Endothelial cell of hepatic sinusoid (primary cell): Measurements from ENCODE around the gene XRN2.

Experiments
- in situ Hi-C: cut with HindIII; loops from 2 replicates; pipeline ENCODE4 v1.10.0; 2017; ENCODE audit warnings: low sequenced_read_pairs

XRN2 gene, protein sequence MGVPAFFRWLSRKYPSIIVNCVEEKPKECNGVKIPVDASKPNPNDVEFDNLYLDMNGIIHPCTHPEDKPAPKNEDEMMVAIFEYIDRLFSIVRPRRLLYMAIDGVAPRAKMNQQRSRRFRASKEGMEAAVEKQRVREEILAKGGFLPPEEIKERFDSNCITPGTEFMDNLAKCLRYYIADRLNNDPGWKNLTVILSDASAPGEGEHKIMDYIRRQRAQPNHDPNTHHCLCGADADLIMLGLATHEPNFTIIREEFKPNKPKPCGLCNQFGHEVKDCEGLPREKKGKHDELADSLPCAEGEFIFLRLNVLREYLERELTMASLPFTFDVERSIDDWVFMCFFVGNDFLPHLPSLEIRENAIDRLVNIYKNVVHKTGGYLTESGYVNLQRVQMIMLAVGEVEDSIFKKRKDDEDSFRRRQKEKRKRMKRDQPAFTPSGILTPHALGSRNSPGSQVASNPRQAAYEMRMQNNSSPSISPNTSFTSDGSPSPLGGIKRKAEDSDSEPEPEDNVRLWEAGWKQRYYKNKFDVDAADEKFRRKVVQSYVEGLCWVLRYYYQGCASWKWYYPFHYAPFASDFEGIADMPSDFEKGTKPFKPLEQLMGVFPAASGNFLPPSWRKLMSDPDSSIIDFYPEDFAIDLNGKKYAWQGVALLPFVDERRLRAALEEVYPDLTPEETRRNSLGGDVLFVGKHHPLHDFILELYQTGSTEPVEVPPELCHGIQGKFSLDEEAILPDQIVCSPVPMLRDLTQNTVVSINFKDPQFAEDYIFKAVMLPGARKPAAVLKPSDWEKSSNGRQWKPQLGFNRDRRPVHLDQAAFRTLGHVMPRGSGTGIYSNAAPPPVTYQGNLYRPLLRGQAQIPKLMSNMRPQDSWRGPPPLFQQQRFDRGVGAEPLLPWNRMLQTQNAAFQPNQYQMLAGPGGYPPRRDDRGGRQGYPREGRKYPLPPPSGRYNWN

GRCh38 chr20:21303061-21303871 lies at the start of gene XRN2:
Gene XRN2 (plus strand): TSS chr20:21303331. CDS start chr20:21303399, 68 bp downstream.
- in situ Hi-C loops: no loop called here

DNA sequence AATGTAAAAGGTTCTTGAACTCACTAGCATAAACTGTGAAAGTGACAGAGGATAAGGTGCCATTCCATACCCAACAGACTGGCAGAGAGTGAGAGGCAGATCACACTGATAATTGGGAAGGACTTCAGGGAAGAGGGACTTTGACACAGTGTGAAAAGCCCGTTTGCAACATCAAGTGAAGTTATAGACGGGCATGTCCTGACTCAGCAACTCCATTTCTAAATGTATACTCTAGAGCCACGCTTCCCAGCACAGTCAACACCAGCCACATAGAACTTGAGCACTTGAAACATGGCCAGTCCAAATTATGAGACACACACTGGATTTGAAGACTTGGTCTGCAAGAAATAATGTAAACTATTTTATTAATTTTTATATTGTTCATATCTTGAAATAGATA lies 45.9 kb upstream of the XRN2 start:
- in situ Hi-C loops: no loop called here

GRCh38 chr20:21258411-21258810 lies 44.7 kb upstream of the XRN2 start:
- in situ Hi-C loops: no loop called here

- in situ Hi-C loops: no loop called here
Measured at GRCh38 chr20:21259346-21259745, 43.8 kb upstream of the XRN2 start.

DNA sequence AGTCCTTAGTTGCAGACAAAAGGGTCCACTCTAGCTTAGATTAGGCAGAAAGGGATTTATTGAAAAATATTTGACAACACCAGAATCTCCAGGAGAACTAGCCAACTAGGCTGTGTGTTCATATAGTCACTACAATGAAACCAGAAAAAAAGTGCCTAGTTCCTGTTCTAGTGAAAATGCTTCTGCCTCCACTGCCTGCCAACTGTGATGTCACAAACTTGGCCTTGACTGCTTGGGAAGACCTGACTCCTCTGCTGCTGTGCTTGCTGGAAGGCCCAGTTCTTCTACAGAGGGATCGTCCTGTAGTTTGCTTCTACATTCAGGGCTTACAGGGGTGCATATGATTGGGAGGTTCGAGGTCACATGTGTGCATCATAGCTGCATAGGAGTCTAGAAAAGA lies 40.3 kb upstream of the XRN2 start:
- in situ Hi-C loops: no loop called here

GRCh38 chr20:21265261-21266190 lies 37.6 kb upstream of the XRN2 start:
- in situ Hi-C loops: no loop called here

DNA sequence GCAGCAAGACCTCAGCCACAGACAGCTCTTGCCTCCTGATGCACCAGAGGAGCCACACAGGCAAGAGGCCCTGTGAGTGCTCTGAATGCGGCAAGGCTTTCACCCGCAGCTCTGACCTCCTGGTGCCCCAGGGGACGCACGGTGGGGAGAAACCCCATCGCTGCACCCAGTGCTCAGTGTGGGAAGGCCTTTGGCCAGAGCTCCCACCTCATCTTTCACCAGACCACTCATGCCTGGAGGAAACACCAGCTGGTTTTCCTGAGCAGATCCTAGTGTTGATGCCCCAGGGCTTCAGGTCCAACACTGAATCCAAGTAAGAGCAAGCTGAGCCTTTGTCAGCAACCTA lies 37.0 kb upstream of the XRN2 start:
- in situ Hi-C loops: no loop called here

- in situ Hi-C loops: loop anchor here (5.0 kb wide), 1 partner anchor 223 kb away; no protein-coding TSS in a partner anchor
Measured at GRCh38 chr20:21269772-21270171, 33.4 kb upstream of the XRN2 start.

- in situ Hi-C loops: loop anchor here (5.0 kb wide), 1 partner anchor 221 kb away; no protein-coding TSS in a partner anchor
Measured at GRCh38 chr20:21270806-21271205, 32.3 kb upstream of the XRN2 start.

GRCh38 chr20:21272279-21272678 lies 30.9 kb upstream of the XRN2 start:
- in situ Hi-C loops: loop anchor here (5.0 kb wide), 1 partner anchor 220 kb away; no protein-coding TSS in a partner anchor

DNA sequence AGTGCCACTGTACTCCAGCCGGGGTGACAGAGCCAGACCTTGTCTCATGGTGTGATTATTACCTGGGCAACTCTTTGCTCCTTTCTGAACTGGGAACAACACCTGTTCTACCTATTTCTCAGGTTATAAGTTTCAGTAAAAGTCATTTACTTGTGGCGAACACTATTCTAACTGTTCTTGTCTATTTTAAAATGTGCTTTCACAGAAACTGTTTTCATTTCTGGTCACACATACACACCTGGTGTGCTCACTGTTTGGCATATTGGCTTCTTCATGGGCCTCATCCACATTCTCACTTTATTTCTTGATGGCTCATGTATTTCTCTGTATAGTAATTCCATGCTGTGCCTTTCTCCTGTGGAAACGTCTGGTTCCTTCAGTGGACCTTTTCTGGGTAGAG lies 30.5 kb upstream of the XRN2 start:
- in situ Hi-C loops: loop anchor here (5.0 kb wide), 1 partner anchor 220 kb away; no protein-coding TSS in a partner anchor

- in situ Hi-C loops: loop anchor here (5.0 kb wide), 1 partner anchor 218 kb away; no protein-coding TSS in a partner anchor
Measured at GRCh38 chr20:21273755-21274386, 29.3 kb upstream of the XRN2 start.

DNA sequence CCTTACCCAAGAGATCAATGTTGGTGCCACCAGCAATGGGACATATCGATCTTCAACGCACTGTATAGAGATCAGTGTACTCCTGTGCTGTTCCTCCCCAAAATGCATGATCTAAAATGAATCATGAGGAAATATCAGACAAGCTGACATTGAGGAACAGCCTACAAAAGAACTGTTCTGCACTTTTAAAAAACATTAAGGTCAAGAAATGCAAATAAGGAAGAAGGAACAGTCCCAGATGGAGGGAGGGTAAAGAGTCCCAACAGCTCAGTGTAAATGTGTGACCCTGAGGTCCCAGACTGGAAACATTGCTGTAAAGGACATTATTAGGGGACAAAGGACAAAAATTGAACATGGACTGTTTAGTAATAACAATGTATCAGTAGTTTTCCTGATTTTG lies 24.3 kb upstream of the XRN2 start:
- in situ Hi-C loops: loop anchor here (5.0 kb wide), 1 partner anchor 92 kb away; no protein-coding TSS in a partner anchor

DNA sequence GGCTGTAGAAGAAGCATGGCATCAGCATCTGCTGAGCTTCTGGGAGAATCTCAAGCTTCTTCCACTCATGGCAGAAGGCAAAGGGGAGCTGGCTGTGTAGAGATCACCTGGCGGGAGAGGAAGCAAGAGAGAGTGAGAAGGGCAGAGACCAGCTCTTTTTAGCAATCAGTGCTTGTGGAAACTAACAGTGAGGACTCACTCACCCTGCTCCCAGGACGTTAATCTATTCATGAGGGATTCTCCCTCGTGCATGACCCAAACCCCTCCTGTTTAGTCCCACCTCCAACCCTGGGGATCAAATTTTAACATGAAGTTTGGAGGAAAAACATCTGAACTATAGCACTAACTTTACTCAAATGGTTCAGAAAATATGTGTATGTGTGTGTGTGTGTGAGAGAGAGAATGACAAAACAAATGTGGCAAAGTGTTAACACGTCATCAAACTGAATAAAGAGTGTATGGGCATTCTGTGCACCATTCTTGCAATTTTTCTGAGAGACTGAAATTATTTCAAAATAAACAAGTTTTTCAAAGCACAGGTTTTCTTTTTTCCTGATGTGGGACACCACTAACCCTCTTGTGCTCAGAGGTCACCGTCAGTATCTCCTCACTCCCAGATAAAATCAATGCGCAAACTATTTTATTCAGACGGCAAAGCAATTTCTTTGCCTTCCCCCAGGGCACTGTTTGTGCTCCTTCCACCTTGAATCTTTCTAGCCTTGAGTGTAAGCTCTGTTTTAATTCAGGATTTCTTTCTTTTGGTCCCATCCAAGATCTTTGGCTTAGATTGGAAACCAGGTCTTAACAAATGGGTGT lies 23.2 kb upstream of the XRN2 start:
- in situ Hi-C loops: loop anchor here (5.0 kb wide), 1 partner anchor 93 kb away; no protein-coding TSS in a partner anchor

DNA sequence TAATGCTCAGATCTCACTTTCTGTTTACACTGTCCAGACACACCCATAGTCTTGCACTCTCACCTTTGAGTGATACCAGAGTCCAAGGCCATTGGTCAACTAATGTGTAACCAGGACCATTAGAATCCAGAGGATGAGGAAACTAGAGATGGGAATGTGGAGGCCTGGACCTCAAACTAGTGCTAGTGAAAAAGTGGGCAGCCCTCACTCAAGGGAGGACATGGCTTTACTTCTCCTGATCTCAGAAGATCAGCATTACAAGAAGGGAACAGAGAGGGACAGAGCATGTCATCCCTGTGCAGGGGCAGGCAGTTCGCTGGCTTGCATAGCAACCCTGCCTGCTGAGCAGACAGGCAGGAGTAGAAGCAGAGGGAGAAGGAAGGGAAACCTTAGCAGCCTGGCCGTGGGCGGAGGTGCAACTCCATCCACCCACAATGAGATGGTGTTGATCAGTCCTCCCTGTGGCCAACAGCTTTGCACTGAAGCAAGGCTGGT lies 22.6 kb upstream of the XRN2 start:
- in situ Hi-C loops: no loop called here

DNA sequence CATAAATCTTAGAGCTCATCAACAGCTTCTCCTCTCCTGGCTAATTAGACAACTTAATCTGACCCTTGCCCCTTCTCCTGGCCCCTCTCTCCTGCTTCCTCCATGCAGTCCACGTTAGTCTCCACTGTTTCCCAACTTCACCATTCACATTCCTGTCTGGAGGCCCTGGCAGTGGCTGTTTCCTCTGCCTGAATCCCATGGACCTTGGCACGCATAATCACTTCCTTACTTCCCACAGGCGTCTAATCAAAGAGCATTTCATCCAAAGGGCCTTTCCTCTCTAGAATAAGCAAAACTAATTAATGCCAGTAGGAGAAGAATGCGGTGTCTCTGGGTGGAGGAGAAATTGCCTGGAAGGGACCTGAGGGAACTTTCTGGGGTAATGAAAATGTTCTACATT lies 16.4 kb upstream of the XRN2 start:
- in situ Hi-C loops: no loop called here

DNA sequence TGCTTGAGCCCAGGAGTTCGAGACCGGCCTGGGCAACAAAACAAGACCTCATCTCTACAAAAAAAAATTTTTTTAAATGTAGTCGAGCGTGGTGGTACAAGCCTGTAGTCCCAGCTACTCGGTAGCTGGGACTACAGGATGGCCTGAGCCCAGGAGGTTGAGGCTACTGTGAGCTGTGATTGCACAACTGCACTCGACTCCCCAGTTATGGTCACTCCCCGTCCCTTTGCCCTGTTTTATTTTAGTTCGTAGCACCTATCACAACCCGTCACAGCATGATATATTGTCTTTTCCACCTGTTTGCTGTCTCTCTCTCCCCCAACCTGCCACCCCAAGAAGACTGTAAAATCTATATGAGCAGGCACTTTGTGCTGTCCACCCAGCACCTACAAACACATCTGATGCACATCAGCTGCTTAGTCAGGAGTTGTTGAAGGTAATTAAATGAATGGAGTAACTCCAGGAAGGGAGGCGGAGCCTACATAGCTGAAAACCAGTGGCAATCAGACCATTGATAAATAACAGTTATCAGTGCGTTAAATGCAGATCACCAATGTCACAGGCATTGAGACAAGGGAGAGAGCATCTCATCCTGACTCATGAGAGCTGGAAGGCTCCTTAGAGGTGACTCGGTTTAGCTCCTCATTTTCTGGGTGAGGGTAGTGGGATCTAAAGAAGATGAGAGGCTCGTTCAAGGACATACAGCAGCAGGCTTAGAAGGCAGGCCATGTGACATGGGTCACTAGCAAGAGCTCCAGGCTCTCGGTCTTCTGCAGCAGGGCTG lies 14.4 kb upstream of the XRN2 start:
- in situ Hi-C loops: no loop called here
